Neuron (in vitro differentiated cells): ENCODE measurements around the gene ARHGEF7.

Experiments
- H2AFZ ChIP-seq: one replicate; pipeline ENCODE4 v1.6.1; 2013; ENCODE audit warnings: low read depth, mild to moderate bottlenecking, inconsistent platforms, low read length, moderate library complexity
- H3K27me3 ChIP-seq: one replicate; pipeline ENCODE4 v1.6.1; 2013; ENCODE audit warnings: low read length; ENCODE audit not compliant: insufficient read depth
- H3K36me3 ChIP-seq: one replicate; pipeline ENCODE4 v1.6.1; 2013; ENCODE audit warnings: low read length; ENCODE audit not compliant: insufficient read depth
- H3K4me1 ChIP-seq: one replicate; pipeline ENCODE4 v1.6.1; 2013; ENCODE audit warnings: low read length; ENCODE audit not compliant: insufficient read depth
- H3K4me3 ChIP-seq: 2 replicates; pipeline ENCODE4 v1.5.1; 2013; ENCODE audit warnings: mild to moderate bottlenecking, low read length, moderate library complexity
- H3K9me3 ChIP-seq: one replicate; pipeline ENCODE4 v1.6.1; 2013; ENCODE audit warnings: low read length

The ARHGEF7 gene

GRCh38 chr13:111219950-111220349, 104.8 kb downstream of the ARHGEF7 start:
- peaks cover 25% of the 10 kb centered on the region for H3K4me1 ChIP-seq
- peaks cover 9% of the 10 kb centered on the region for H3K36me3 ChIP-seq
- H3K9me3 ChIP-seq: no peaks in the 10 kb centered on the region
- H3K27me3 ChIP-seq: no peaks in the 10 kb centered on the region
- H3K4me3 ChIP-seq: no peak overlapping the region
- no peak overlapping the region for H2AFZ ChIP-seq

DNA sequence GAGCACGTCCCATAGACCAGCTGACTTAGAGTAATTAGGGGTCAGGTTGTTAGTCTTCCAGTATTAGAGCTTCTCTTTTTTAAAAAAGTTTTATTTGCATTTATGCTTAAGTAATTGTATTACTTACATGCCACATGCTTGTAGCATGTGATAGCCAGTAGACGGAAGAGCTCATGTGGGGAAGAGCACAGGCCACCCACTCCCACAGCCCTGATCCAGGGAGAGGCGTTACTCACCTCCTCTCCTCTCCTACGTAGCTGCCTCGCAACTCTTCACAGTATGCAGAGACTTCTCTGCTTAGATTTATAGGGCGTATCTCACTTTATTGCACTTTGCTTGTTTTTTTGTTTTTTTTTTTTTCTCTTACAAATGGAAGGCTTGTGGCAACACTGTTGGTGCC, 110.1 kb downstream of the ARHGEF7 start:
- Histone ChIP-seq H2AFZ (no peak overlapping the region), H3K4me1 (no peaks in the 10 kb centered on the region), H3K4me3 (no peak overlapping the region), H3K9me3 (no peaks in the 10 kb centered on the region), H3K27me3 (no peaks in the 10 kb centered on the region), H3K36me3 (peaks cover 24% of the 10 kb centered on the region)

- Histone ChIP-seq H3K36me3 (peaks cover 24% of the 10 kb centered on the region), H3K27me3 (no peaks in the 10 kb centered on the region)
Observed at GRCh38 chr13:111225810-111226546, 110.9 kb downstream of the ARHGEF7 start.

GRCh38 chr13:111227405-111227804, 112.3 kb downstream of the ARHGEF7 start:
- Histone ChIP-seq H3K27me3 (no peaks in the 10 kb centered on the region), H2AFZ (no peak overlapping the region), H3K4me1 (no peaks in the 10 kb centered on the region), H3K9me3 (no peaks in the 10 kb centered on the region), H3K4me3 (no peak overlapping the region), H3K36me3 (peaks cover 28% of the 10 kb centered on the region)

More at GRCh38 chr13:111225810-111226546, 110.9 kb downstream of the ARHGEF7 start:
- H3K4me3 ChIP-seq: no peak overlapping the region
- no peaks in the 10 kb centered on the region for H3K9me3 ChIP-seq
- no peaks in the 10 kb centered on the region for H3K4me1 ChIP-seq
- no peak overlapping the region for H2AFZ ChIP-seq

DNA sequence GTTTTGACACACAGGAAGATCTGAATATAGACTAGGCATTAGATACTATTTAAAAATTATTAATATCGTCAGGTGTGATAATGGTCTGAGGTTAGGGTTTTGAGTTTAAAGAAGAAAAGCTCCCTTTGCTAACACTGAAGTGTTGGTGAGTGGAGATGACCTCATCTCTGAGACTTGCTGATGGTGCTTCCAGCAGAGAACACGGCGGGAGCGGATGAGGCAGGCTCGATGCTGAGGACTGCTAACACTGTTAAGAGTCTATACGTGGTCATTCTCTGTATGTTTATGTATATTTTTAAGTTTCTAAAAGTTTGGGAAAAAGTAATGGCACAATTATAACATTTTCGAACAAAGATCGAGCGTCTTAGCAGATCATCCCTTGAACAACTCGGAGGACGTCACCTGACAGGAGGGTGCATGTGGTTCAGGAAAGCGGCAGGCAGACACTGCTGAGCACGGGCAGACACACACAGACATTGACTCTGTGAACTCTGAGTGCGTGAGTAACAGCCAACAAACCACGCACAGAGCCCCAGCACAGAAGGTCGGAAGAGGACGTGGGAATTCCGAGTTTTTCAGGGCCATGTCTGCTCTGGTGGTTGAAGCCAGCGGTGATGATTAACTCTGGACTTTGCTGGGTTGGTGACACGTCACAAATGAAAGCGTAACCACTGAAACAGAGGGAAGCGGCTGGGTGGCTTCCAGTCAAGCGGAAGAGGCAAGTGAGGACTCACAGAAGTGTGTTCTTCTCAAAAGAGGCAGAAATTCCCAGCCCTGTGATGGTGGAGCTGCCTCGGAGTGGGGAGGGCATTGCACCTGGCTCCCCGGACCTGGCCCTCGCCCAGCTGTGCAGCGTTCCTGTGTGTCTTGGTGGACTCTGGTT, 113.4 kb downstream of the ARHGEF7 start:
- Histone ChIP-seq H3K36me3 (peaks cover 32% of the 10 kb centered on the region), H3K27me3 (no peaks in the 10 kb centered on the region), H3K4me1 (no peaks in the 10 kb centered on the region), H2AFZ (no peak overlapping the region), H3K4me3 (no peak overlapping the region), H3K9me3 (no peaks in the 10 kb centered on the region)

GRCh38 chr13:111230385-111230930, 115.3 kb downstream of the ARHGEF7 start:
- Histone ChIP-seq H3K9me3 (peaks cover 7% of the 10 kb centered on the region), H3K4me3 (no peak overlapping the region), H3K36me3 (peaks cover 49% of the 10 kb centered on the region), H3K27me3 (no peaks in the 10 kb centered on the region), H2AFZ (no peak overlapping the region), H3K4me1 (no peaks in the 10 kb centered on the region)

- H2AFZ ChIP-seq: no peak overlapping the region
- H3K4me3 ChIP-seq: no peak overlapping the region
- peaks cover 48% of the 10 kb centered on the region for H3K36me3 ChIP-seq
- H3K4me1 ChIP-seq: no peaks in the 10 kb centered on the region
- no peaks in the 10 kb centered on the region for H3K27me3 ChIP-seq
- peaks cover 7% of the 10 kb centered on the region for H3K9me3 ChIP-seq
Observed at GRCh38 chr13:111232191-111232590, 117.1 kb downstream of the ARHGEF7 start.

DNA sequence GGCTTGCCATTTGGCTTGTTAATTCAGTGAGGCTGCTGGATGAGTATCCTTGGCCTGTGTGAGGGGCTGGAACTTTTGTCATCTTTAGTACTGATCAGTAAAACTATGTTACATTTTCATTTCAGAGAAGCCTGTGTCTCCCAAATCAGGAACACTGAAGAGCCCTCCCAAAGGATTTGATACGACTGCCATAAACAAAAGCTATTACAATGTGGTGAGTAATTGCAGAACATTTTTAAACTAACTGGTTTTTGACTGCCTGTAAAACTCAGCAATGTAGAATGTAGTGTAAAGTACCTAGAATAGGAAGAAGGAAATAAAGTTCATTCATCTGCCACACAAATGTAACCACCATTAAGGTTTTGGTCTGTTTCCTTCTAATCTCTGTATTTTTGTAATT, 118.0 kb downstream of the ARHGEF7 start:
- Histone ChIP-seq H2AFZ (no peak overlapping the region), H3K4me3 (no peak overlapping the region), H3K9me3 (peaks cover 7% of the 10 kb centered on the region), H3K27me3 (no peaks in the 10 kb centered on the region), H3K36me3 (peaks cover 50% of the 10 kb centered on the region), H3K4me1 (no peaks in the 10 kb centered on the region)

DNA sequence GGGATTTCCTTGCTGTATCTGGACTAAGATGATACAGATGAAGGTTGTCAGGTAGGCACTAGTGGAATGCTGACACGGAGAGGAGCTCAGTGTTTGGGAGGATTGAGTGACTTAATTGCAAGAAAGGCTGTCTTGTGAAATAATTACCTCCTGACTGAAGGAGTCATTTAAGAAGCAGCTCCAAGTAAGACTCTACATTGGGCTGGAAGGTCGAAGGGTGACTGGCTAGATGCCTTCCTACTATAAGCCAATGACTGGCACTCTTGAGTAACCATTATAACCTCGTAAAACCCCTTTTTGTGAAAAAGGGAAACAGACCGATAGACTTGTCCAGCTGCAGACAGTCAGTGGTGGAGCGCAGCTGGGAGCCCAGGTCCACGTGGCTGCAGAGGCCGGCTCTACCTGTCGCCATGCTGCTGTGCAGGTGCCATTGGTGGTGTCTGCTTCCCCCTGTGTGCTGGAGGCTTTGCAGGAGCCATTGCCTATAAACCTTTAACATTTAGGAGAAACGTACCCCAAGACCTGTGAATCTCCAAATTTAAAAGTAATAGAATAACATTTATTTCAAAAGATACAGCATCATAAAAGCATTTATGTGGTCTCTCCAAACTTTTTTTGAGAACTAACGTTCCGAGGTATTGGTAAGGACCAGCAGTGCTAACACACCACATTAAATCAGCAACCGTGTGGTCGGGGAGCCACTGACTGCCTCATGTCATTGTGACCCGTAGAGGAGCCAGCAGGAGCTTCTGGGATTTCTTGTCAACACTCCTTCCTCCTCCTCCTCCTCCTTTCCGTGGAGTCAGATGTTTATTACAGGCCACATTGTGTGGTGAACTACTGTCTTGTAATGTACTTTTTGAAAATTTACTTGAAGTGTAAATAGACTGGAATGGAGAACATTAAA, 124.9 kb downstream of the ARHGEF7 start:
- no peak overlapping the region for H2AFZ ChIP-seq
- H3K4me1 ChIP-seq: no peaks in the 10 kb centered on the region
- peaks cover 6% of the 10 kb centered on the region for H3K9me3 ChIP-seq
- no peaks in the 10 kb centered on the region for H3K27me3 ChIP-seq
- no peak overlapping the region for H3K4me3 ChIP-seq
- H3K36me3 ChIP-seq: peaks cover 57% of the 10 kb centered on the region

- peaks cover 60% of the 10 kb centered on the region for H3K36me3 ChIP-seq
Observed at GRCh38 chr13:111241006-111241755, 126.1 kb downstream of the ARHGEF7 start.

GRCh38 chr13:111241862-111242261, 126.8 kb downstream of the ARHGEF7 start:
- H3K9me3 ChIP-seq: peaks cover 6% of the 10 kb centered on the region

More at GRCh38 chr13:111241006-111241755, 126.1 kb downstream of the ARHGEF7 start:
- Histone ChIP-seq H3K4me1 (no peaks in the 10 kb centered on the region), H3K27me3 (no peaks in the 10 kb centered on the region), H2AFZ (no peak overlapping the region), H3K9me3 (peaks cover 6% of the 10 kb centered on the region), H3K4me3 (no peak overlapping the region)

DNA sequence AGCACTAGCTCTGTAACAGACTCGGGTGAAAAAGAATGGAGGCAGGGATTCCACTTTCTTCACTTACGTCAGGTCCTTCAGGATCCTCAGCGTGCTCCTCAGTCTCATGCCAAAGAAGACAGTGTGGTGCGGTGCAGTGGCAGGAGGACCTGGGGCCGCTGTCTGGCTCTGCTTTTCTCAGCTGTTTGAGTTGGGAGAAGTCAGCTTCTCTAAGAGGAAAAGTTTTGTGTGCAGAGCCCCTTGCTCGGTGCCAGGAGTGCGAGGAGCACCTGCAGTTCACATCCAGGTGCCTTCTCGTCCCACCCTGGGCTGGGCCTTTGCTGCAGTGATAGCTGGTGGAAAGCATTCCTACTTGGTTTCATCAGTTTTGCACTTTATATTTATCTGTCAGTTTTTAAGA, 127.5 kb downstream of the ARHGEF7 start:
- Histone ChIP-seq H3K9me3 (peaks cover 6% of the 10 kb centered on the region), H3K36me3 (peaks cover 61% of the 10 kb centered on the region), H2AFZ (no peak overlapping the region), H3K4me1 (no peaks in the 10 kb centered on the region), H3K4me3 (no peak overlapping the region), H3K27me3 (no peaks in the 10 kb centered on the region)

More at GRCh38 chr13:111241862-111242261, 126.8 kb downstream of the ARHGEF7 start:
- Histone ChIP-seq H3K36me3 (peaks cover 60% of the 10 kb centered on the region), H3K27me3 (no peaks in the 10 kb centered on the region), H2AFZ (no peak overlapping the region), H3K4me1 (no peaks in the 10 kb centered on the region), H3K4me3 (no peak overlapping the region)
